ENCODE results near the gene LIG1. TPM values are rescaled to one million over a fixed set of nuclear protein-coding genes. Genes with fewer than 3 reads are reported as not detected.

Gene LIG1
- 1 to 10 TPM; 5.8 to 7.4 TPM for total RNA-seq
- long read RNA-seq, partial matches to known transcripts: 1 of 7 reads
- long read RNA-seq, other reads (novel, unspliced or antisense): 4 of 7 reads

DNA sequence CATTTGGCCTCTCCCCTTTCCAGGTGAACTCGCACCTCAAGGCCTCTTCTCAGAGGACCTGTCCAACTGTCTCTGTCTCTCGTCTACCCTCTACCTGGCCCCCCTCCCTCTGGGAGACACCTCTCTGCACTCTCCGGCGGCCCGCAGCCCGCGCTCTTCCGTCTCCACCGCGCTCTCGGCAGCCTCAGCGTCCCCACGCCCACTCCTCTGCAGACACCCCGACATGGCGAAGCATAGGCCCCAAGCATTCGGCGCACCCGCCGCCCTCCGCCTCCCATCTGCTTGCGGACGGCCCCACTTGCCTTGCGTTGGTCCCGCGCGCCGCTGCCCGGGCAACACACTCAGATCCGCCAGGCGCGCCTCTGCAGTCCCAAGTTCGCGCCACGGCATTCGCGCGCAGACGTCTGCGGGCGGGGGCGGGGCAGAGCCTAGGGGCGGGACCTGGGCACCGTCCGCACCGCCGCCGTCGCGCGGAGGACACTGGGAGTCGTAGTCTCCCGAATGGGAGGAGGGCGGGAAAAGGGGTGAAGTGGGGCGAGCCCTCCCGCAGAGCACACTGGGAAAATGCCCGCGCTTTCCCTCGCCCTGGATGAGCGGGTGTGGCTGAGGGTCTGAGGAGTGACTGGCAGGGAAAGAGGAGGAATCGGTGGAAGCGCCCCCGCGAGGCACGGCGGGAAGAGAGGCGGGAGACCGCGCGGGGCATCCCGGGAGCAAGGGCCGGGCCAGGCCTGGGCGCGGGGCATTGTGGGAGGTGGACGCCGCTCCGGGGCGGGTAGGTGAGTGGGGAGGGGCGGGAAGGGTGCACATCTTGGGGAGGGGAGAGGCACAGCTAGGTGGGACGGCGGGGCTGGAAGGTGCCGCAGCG lies at the start of gene LIG1, which contains the start of gene ZSWIM9:
TSS of gene LIG1 (minus strand) at position 406 of the 865 bp plus-strand sequence. CDS start 4,778 bp downstream, outside the sequence.
TSS of gene ZSWIM9 (plus strand) at position 742 of the 865 bp plus-strand sequence. CDS start 1,123 bp downstream, outside the sequence.
- intact Hi-C loops (cut with DNase I): no loop called here
- DNase-seq (peak; percentile 93), ATAC-seq (peak; percentile 97)

DNA sequence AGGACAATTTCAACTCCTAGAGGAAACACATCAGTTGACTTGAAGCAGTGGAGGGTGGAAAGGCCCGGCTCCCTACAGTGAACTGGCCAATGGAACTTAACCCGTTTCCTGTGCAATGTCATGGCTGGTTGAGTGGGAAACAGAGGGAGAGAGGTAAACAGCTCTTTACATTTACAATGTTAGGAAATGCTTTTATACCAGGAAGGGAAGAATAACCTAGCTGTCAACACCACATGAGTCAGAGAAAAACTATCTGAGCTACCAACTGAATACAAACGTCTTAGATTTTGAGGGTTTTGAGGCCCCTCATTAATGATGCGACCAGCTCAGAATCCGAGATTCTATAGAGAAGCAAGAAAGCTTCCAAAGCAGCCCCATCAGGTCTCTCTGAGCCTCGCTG lies 48.9 kb upstream of the LIG1 start:
- intact Hi-C loops (cut with DNase I): no loop called here

DNA sequence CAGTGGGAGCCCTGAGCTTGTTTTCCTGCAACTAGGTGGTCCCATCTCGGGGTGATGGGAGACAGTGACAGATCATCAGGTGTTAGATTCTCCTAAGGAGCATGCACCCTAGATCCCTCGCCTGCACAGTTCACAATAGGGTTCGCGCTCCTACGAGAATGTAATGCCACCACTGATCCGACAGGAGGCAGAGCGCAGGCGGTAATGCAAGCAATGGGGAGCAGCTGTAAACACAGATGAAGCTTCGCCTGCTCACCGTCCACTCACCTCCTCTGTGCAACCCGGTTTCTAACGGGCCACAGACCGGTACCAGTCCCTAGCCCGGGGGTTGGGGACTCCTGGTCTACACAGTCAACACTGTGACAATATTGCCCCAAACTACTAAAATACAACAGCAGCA lies 46.8 kb upstream of the LIG1 start:
- intact Hi-C loops (cut with DNase I): no loop called here
- ATAC-seq: no peak
- DNase-seq: no peak

More for the DNA sequence above, 48.9 kb upstream of the LIG1 start:
- DNase-seq (no peak), ATAC-seq (no peak)

DNA sequence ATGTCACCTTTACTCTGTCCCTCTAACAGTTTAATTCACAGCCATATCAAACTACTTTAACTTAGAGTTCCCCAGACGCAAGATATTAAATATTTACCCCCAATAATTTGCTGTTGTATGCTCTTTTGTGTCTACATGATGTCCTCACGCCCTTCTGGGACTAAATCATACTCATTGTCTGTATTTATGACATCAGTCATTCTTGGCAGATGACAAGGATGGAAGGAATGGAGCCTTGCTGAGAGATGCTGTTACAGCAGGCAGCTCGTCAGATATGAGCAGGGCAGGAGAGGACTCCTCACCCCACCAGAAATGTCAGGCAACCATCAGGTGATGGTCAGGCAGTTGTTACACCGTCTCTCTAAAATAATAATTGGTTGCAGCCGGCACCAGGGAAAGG lies 43.8 kb upstream of the LIG1 start:
- ATAC-seq: no peak
- intact Hi-C loops (cut with DNase I): no loop called here
- no peak for DNase-seq

DNA sequence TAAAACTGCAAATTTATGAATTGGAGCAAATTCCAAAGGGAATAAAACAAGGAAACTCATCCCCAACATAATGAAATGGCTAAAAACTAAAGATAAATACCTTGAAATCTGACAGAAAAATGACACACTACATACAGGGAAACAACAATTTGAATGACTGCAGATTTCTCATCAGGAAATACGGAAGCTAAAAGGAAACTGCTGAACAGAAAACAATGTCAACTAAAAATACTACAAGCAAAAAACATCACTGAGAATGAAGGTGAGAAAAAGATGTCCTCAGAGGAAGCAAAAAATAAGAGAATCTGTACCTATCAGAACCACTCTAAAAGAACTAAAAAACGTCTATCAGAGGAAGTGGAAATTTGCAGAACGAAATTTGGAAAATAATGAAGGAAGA lies 39.9 kb upstream of the LIG1 start:
- no peak for ATAC-seq
- intact Hi-C loops (cut with DNase I): no loop called here
- no peak for DNase-seq

DNA sequence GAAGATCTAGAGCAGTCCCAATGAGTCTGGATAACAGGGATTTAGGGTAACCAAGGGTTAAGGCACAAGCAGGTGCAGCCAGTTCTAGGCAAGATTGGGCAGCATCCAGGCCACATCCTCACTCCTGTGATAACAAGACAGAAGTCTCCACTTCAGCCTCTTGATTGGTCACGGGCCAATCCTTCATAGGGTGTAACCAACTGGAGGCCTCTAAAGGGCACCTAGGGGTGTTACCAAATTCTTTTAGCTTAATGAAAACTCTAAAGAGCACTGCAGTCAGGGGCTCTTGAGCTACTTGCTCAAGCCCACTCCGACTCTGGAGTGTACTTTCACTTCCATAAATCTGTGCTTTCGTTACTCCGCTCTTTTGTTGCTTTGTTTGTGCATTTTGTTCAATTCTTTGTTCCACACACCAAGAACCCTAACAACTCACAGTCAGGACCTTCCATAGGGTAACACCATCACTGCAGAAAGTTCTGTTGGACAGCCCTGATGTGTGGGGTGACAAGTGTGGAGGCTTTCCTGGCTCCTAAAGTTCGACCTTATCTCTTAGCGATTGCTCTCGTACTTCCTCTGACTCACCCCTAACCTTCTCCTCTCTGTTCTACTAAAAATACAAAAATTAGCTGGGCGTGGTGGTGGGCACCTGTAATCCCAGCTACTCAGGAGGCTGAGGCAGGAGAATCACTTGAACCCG lies 36.4 kb upstream of the LIG1 start:
- intact Hi-C loops (cut with DNase I): no loop called here
- ATAC-seq (no peak), DNase-seq (no peak)

DNA sequence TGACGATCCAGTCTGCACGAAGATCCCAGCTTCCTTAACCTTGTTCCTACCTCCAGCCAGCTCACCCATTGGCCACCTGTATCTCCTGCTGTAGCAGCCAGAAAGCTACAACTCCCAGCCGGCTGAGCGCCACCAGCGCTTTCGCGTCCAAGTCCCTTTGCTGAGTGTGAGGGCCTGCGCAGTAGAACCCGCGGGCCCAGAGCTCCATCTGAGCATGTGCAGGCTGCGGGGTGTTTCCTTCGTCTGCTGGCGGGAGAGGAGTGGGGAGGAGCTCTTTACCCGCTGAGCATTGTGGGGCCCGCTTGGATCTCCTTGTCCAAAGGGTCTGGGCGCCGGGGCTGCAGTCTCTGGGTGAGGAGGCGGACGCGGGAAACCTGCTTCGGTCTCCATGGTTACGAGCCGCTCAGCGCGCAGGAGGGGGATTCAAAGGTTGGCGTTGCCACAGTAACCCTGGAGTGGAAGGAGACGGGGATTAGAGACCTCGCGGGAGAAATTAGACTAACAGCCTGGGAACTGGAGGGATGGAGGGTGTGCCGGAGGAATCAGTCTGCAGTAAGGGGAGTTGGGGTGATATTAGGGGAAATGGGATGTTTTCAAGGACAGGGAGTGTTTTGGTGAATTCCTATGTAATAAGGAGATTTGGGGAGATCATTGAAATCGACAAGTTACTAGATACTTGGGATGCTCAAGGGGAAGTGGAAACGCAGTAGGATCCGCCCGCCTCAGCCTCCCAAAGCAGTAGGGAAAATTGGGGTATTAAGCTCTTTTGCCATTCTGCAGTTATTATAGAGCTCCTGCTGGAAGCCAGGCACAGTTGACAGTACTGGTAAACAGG lies 33.9 kb upstream of the LIG1 start:
- DNase-seq (peak; percentile 95), ATAC-seq (peak; percentile 100)
- intact Hi-C loops (cut with DNase I): no loop called here

DNA sequence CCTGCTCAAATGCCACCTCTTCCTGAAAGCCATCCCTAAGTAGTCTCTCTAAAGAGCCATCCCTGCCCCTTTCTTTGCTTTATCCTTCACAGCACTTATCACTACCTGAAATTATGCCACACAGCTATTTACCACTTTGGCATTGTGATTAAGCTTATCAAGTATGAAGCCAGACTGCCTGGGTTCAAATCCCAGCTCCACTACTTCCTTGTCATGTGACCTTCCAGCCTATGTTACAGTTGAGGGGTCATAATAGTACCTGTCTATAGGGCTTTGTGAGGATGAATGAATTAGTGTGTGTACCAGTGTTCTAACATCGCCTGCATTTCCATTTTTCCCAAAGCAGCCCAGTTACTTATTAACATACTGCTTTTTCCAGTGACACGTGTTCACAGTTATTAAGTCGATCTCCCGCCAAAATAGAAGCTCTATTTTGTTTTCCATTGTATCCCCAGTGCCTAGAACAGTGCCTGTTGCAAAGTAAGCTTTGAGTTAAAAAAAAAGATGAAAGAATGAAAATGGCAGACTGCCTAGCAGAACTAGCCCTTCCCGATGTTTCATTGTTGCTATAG lies 33.2 kb upstream of the LIG1 start:
- no peak for ATAC-seq
- intact Hi-C loops (cut with DNase I): no loop called here
- no peak for DNase-seq

DNA sequence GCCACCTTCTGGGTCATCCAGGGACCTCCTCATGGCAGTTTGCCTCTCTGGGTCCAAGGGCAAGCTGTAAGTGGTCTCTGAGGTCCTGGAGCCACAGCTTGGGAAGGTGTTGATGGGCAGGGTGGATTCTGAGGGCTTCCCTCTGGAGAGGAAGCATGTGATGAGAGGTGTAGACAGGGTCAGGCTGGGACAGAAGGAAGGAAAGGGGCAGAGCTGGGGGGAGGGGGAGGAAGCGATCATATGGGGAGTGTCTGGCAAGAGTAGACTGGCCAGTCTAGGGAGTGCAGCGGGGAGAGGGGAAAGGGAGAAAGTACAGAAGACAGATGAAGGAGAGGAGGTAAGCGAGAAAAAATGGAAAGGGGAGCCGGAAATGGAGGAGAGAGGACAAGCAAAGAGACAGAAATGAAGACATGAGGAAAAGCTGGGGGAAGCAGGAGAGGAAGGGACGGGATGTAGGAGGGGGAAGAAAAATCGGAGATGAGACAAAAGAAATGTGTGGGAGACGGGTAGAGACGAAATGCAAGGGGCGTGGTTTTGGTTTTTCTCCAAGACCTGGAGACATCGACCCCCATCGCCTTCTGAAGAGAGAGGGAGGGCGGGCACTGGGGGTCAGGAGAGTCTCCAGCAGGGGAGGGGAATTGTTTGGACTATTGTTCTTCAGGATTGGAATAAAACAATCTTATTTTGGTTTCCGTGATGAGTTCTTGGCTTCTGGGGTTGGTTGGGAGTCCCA lies 27.0 kb upstream of the LIG1 start:
- intact Hi-C loops (cut with DNase I): no loop called here
- ATAC-seq (peak; percentile 46 to 71), DNase-seq (no peak)

DNA sequence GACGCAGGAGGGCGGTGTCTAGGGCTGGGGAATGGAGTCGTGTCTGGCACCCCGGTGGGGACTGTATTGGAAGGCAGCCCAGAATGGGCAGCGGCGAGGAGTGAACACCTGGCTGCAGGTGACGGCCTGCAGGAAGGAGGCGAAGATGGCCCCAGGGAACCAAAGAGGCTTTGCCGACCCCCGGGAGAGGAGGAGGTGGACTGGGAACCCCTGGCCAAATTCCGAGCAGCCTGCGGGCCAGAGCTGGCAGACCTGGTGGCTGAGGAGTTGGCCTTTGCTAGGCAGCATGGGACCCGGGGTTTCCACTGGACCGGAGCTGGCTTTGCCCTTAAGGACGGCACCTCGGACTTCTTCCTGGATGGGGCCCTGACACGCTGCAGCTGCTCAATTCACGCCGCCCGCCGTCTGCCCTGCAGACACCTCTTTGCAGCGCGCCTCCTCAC lies 26.2 kb upstream of the LIG1 start:
- intact Hi-C loops (cut with DNase I): no loop called here
- ATAC-seq (peak; percentile 16 to 32), DNase-seq (no peak)

DNA sequence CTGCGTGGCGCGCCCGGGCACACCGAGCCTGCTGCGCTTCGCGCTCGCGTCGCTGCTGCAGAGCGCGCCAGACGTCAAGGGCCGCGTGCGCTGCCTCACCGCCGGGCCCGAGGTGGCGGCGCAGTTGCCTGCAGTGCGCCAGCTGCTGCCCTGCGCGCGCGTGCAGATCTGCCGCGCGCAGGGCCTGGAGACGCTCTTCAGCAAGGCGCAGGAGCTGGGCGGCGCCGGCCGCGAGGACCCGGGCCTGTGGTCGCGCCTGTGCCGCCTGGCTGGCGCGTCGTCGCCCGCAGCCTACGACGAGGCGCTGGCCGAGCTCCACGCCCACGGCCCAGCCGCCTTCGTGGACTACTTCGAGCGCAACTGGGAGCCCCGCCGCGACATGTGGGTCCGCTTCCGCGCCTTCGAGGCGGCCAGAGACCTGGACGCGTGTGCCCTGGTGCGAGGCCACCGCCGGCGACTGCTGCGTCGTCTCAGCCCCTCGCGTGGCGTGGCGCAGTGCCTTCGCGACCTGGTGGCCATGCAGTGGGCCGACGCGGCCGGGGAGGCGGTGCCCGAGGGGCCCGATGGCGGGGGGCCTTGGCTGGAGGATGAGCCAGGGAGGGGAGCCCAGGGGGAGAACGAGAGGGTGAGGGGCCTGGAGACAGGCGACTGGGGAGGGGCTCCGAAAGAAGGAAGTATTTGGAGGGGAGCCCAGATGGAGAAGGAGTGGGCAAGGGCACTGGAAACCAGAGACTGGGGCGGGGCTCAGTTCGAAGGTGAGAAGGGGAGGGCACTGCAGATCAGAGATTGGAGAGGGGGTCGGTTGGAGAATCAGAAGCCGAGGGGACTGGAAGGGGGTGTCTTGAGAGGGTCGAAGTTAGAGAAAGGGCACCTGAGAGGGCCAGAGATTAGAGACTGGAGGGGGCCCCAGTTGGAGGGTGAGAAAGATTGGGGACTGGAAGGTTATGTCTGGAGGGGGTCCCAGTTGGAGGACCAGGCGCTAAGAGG lies 25.0 kb upstream of the LIG1 start:
- DNase-seq (no peak), ATAC-seq (peak in 1 of 2 donors; percentile 21)
- intact Hi-C loops (cut with DNase I): no loop called here

DNA sequence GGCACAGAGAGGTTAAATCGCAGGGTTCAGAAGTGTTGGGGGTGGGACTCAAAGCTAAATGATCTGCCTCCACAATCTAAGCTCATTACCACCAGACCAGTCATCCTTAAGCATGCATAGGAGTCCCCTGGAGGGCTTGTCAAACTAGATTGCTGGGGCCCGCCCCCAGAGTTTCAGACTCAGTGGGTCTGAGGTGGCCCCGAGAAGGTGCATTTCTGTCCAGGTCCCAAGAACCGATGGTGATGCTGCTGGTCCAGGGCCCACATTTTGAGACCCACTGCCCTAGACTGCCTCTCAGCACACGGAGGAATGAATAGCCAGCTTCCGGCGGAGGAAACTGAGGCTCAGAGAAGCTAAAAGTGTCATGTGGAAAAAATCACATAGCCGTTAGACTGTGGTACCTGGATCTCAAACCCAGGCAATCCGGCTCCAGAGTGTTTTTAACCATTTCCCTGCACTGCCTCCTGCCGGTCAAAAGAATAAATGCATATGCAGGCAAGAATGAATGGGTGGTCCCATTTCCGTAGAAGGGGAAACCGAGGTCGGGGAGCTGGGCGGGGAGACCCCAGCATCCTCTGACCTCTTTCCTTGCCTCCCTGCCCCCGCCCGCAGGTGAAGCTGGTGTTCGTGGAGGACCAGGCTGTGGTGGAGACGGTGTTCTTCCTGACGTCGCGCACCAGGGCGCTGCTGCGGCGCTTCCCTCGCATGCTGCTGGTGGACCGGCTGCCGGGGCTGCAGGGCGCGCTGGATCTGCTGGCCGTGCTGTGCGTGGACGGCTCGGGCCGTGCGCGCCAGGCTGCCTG lies 24.1 kb upstream of the LIG1 start:
- DNase-seq (no peak), ATAC-seq (no peak)
- intact Hi-C loops (cut with DNase I): no loop called here

DNA sequence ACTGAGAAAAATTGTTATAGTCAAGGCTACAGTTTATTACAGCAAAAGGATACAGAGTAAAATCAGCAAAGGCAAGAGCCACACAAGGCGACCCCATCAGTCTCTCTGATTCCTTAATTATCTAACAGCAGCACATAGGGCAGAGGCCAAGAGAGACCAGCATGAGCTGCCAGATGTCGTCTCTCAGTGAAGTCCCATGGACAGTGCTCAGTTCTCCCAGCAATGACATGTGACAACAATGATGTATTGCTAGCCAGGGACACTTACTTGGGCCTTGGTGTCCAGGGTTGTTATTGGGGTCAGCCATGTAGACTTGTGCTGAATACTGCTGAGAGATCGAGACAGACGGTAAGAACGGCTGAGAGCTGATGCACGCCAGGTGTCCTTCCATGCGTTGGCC lies 22.6 kb upstream of the LIG1 start:
- no peak for ATAC-seq
- no peak for DNase-seq
- intact Hi-C loops (cut with DNase I): no loop called here

DNA sequence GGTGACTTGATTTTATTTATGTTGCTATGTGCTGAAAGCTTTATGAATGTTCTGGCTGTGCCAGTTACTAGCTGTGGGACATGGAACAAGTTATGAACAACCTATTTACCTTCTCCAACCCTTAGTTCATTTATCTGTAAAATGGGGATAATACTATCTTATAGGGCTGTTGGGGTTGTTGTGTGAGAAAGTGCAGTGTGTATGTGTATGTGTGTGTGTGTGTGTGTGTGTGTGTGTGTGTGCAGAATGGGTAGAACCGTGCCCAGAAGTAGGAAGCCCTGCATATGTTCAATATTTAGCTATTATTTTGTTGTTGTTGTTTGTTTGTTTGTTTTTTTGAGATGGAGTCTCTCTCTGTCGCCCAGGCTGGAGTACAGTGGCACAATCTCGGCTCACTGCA lies 20.7 kb upstream of the LIG1 start:
- intact Hi-C loops (cut with DNase I): no loop called here
- DNase-seq (no peak), ATAC-seq (no peak)

DNA sequence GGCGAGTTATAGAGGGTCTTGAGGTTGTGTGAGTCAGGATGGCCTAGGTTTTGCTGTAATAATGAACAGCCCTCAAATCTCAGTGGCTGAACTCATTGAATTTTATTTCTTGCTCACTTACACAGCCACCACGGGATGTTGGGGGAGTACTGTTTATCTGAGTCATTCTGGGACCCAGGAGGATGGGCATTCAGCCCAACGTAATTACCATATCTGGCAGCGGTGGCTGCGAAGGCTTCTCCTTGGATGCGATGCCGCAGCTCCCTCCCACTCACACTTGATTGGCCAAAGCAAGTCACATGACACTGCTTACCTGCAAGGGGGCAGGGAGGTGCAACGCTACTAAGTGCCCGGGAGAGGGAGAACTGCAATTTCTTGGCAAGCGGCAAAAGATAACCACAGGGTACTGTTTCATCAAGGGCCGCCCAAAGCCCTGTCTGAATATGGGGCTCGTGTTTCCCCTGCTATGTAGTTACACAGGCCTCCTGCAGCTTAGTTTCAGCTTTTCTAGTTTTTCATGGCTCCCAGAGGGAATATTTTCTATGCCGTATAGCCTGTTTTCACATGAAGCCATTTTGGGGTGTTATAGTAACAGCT lies 20.2 kb upstream of the LIG1 start:
- DNase-seq (no peak), ATAC-seq (no peak)
- intact Hi-C loops (cut with DNase I): no loop called here

DNA sequence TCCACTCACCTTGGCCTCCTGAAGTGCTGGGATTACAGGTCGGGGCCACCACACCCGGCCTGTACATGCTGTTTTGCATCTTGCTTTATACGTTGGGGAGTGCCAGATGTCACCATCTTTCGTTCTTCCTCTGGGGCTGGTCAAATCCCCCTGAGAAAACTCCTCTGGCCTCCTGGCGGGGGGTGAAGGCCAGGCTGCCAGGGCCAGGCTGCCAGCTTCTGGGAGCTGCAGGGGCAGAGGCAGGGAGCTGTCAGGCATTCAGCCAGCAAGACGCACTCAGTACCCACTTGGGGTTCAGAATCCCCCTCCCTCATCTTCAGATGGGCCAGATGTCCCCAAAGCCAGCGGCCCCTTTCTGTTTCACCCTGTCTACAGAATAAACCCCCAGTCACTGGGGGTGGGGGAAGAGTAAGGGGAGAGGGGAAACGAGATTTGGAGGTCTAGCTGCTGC lies 16.4 kb upstream of the LIG1 start:
- no peak for ATAC-seq
- intact Hi-C loops (cut with DNase I): no loop called here
- DNase-seq: no peak
